ENCODE results near the gene PON2.
"Not testable (repeated sequence)": the region's sequence is repeated elsewhere in the genome, so short reads cannot be mapped to it uniquely, and the experiment has no call there.

Gene PON2

GRCh38 chr7:95421000-95421846 lies 13.6 kb downstream of the PON2 start:
- in situ Hi-C loops (cut with HindIII; ENCODE audit: low pct_ligation_motif_present, low pct_unique_long_range_greater_than_20kb, low sequenced_read_pairs), result no loop called here
- DNase-seq, result peak; percentile 62

DNA sequence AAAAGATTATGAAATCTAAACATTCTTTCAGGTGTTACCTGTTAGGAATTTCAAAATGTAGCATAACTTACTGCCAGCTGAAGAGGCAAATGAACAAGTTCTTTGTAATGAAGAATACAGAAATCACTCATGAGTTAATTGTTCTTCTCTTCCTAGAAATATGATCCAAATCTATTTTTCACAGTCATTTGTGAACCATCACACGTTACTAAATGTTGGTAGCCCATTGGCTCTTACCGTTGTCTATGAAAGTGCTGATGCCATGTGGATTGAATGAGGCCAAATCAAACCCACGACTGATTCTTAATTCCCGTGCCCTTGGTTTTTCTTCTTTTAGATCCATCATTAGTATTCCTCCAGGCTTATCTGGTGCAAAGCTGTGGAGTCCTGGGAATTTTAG lies 22.8 kb downstream of the PON2 start:
- in situ Hi-C loops (cut with HindIII; ENCODE audit: low pct_ligation_motif_present, low pct_unique_long_range_greater_than_20kb, low sequenced_read_pairs), result no loop called here
- no peak for DNase-seq

DNA sequence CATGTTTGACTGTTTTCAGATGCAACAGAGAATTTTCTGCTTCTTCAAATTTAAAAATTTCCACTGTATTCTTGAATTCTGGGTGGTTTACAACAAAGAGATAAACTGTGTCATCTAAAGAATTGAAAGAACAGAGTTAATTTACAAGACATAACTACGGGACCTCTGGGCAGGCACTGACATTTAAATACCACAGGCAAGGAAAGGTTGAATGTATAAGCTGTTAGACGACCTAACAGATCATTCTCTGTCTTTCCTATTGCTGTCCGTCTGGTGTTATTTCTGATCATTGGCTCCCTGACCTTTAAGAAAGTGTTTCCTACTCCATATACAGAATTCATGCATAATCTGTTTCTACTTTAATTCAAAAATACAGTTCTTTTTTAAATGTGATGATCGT lies 23.2 kb downstream of the PON2 start:
- no peak for DNase-seq

GRCh38 chr7:95411036-95411435 lies 23.8 kb downstream of the PON2 start:
- in situ Hi-C loops (cut with HindIII; ENCODE audit: low pct_ligation_motif_present, low pct_unique_long_range_greater_than_20kb, low sequenced_read_pairs), result no loop called here
- DNase-seq, result peak; percentile 41

More for the DNA sequence above, 23.2 kb downstream of the PON2 start:
- in situ Hi-C loops (cut with HindIII; ENCODE audit: low pct_ligation_motif_present, low pct_unique_long_range_greater_than_20kb, low sequenced_read_pairs), result no loop called here

DNA sequence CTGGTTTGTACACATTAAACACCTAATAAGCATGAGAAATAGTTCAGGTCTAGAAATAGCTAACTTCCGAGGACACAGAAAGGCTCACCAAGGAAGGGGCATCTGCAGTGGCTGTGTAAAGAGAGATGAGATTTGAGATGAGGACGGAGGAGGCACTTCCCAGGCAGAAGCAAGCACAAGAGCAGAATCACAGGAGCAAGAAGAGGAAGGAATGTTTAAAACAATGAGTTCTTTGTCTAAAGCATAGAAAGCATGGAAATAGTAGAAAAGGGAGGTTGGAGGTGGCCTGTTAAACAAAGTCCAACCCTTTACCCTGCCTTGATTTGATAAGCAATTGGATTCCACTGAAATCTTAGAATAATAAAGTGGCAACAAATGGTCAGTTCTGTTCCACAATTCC lies 27.1 kb downstream of the PON2 start:
- no peak for DNase-seq
- in situ Hi-C loops (cut with HindIII; ENCODE audit: low pct_ligation_motif_present, low pct_unique_long_range_greater_than_20kb, low sequenced_read_pairs), result no loop called here

GRCh38 chr7:95405800-95406199 lies 29.0 kb downstream of the PON2 start:
- DNase-seq, result no peak
- in situ Hi-C loops (cut with HindIII; ENCODE audit: low pct_ligation_motif_present, low pct_unique_long_range_greater_than_20kb, low sequenced_read_pairs), result no loop called here

DNA sequence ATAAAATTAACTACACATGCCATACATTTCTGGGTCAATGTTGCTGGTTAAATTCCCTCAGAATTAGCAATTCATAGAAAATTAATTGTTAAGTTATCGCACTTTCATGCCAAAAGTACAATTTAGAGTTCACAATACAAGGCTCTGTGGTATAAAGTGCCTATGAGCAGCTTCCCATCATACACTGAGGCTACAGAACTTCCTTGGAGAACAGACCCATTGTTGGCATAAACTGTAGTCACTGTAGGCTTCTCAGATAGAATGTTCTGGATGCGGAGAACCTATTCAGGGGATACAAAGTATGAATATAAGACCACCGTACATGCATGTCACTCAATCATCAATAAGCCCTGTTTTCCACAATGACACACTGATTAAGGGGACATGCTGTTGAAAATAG lies 29.6 kb downstream of the PON2 start:
- no peak for DNase-seq
- in situ Hi-C loops (cut with HindIII; ENCODE audit: low pct_ligation_motif_present, low pct_unique_long_range_greater_than_20kb, low sequenced_read_pairs), result no loop called here

DNA sequence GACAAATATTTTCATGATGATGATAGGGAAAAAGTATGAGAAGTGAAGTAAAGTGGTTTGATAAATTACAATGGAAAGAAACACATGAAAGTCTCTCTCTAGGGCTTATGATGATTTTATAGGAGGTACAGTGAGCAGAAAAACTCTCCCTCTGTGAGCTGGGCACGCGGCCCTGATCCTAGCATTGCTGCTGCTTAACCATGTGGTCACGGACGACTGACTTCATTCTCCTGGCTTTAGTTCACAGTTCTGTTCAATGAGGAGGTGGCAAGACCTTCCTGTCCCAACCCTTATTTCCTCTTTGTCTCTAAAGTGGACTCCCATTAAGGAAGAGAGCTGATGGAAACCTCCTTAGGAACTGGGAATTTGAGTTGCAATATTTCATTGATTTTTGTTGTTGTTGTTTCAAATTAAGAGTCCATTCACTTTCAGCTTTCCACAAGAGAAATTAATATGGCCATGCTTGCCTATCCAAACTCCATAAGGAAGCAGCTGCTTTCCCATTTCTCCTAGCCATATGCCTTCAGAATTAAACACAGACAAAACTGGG lies 30.4 kb downstream of the PON2 start:
- in situ Hi-C loops (cut with HindIII; ENCODE audit: low pct_ligation_motif_present, low pct_unique_long_range_greater_than_20kb, low sequenced_read_pairs), result no loop called here
- peak; percentile 30 for DNase-seq

DNA sequence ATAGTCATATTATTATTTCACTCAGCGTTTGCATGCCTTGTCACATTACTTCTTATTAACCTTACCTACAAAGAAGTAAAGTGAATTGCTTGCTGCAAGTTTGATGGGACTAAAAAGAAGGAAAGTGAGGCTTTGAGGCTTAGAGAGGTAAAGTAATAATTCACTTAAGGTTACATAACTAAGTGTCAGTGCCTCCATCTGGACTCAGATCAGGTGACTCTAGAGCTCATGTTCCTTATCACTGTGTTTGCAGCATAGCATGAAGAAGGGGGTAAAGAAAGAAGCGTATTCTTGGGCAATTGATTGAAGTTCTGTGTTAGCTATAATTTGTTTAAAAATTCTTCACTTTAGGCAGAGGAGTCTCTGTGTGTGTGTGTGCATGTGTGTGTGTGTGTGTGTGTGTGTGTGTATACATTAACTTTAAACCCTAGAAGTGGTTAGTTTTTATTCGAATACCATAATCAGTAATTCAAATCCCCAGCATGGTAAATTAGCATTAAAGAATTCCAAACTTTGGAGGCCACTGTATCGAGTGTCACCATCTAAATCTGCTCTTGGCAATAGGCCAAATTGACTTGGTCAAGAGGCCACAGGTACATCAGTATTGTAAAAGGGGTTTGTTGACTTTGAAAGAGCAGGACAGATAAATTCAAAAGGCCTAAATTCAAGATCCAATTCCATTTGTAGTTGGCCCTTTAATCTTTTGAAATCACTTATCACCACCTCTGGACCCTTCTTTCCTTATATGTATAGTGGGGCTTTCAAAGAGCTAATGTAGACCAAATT lies 36.5 kb downstream of the PON2 start:
- DNase-seq, result no peak
- in situ Hi-C loops (cut with HindIII; ENCODE audit: low pct_ligation_motif_present, low pct_unique_long_range_greater_than_20kb, low sequenced_read_pairs), result no loop called here

- DNase-seq, result no peak
- in situ Hi-C loops (cut with HindIII; ENCODE audit: low pct_ligation_motif_present, low pct_unique_long_range_greater_than_20kb, low sequenced_read_pairs), result no loop called here
Measured at GRCh38 chr7:95397381-95397780, 37.4 kb downstream of the PON2 start.

DNA sequence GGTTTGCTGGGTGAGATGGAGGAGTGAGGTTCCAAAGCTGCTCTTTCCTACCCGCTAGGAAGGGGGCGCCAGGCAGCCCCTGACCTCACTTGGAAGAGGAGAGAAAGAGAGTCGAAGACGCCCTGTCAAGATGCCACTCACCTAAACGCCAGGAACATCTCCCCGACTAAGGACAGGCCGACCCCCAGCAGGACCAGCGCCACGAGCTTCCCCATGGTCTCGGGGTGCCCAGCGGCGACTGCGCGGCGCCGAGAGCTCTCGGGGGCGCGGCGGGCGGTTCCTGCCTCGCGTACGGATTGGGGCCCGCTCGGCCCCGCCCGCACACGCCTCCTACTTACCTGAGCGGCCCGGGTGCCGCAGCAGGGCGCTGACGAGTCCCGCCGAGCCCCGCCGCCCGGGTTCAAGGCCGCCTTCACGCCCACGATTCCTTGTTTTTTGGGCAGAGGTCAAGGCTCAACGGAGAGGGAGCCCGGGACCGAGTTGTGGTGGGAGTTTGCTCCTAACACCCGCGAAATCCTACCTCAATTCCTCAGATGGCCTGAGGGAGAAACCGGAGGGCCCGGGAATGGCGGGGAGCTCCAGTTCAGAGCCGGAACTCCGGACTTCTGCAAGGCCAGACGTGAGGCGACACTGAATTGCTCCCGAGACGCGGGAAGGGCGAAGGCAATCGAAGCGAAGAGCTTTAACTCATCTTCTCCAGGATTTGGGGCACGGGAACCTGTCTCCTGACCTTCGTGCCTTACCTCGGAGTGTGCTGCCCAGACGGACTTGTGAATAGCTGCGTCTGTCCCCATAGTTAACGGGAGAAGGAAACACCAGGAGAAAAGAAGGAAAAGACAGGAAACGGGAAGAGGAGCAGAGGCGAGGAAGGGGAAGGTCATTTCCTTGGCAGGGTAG lies 38.4 kb downstream of the PON2 start, which contains the start of gene PON3:
PON3 (minus strand) TSS at position 240 of the 897 bp plus-strand sequence; CDS start at position 215, 25 bp downstream.
- DNase-seq, result no peak

GRCh38 chr7:95395755-95396135 lies 39.1 kb downstream of the PON2 start:
- in situ Hi-C loops (cut with HindIII; ENCODE audit: low pct_ligation_motif_present, low pct_unique_long_range_greater_than_20kb, low sequenced_read_pairs), result no loop called here

More for the DNA sequence above, 38.4 kb downstream of the PON2 start, which contains the start of gene PON3:
- in situ Hi-C loops (cut with HindIII; ENCODE audit: low pct_ligation_motif_present, low pct_unique_long_range_greater_than_20kb, low sequenced_read_pairs), result no loop called here

GRCh38 chr7:95394370-95394769 lies 40.5 kb downstream of the PON2 start:
- in situ Hi-C loops (cut with HindIII; ENCODE audit: low pct_ligation_motif_present, low pct_unique_long_range_greater_than_20kb, low sequenced_read_pairs), result no loop called here
- no peak for DNase-seq

More at GRCh38 chr7:95395755-95396135, 39.1 kb downstream of the PON2 start:
- no peak for DNase-seq

DNA sequence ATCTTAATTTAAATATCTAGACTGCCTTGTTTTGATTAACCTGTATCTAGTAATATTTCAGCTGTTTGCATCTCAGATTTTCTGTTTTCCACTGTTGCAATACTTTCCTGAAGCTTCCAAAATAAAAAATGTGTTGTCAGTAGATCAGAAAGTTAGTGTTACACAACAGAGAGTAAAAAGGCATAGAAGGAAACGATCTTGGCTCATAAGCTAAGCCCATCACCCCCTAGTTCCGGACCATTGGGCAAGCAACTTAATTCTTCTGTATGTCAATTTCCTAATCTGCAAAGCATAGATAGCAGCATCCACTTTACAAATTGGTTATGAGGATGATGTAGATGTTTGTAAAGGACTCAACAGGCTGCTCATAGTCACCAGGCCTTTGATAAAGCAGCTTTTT lies 43.1 kb downstream of the PON2 start:
- DNase-seq, result no peak
- in situ Hi-C loops (cut with HindIII; ENCODE audit: low pct_ligation_motif_present, low pct_unique_long_range_greater_than_20kb, low sequenced_read_pairs), result no loop called here

DNA sequence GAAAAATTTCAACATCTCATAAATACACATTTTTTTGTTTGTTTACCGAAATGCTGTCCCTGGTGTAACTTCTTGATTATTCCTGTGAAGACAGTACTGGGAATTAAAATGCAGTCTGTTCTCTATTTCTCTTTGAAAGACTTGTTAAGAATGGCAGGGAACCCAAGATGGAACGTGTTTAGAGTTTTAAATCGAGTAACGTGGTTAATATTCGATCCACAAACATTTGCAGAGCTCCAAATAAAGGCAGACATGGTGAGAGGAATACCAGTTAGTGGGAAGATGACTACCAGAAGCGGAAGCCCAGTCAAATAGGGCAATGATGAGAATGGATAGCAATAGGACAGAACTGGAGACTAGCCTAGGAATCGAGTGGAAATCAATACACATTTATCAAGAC lies 45.3 kb downstream of the PON2 start:
- in situ Hi-C loops (cut with HindIII; ENCODE audit: low pct_ligation_motif_present, low pct_unique_long_range_greater_than_20kb, low sequenced_read_pairs), result no loop called here
- no peak for DNase-seq

- DNase-seq; in situ Hi-C loops (cut with HindIII; ENCODE audit: low pct_ligation_motif_present, low pct_unique_long_range_greater_than_20kb, low sequenced_read_pairs): not testable (repeated sequence)
Measured at GRCh38 chr7:95379457-95379856, 55.4 kb downstream of the PON2 start.

- in situ Hi-C loops (cut with HindIII; ENCODE audit: low pct_ligation_motif_present, low pct_unique_long_range_greater_than_20kb, low sequenced_read_pairs), result no loop called here
Measured at GRCh38 chr7:95376632-95377400, 58.0 kb downstream of the PON2 start.

More at GRCh38 chr7:95376632-95377400, 58.0 kb downstream of the PON2 start:
- DNase-seq, result no peak
